Gastroesophageal sphincter (tissue), 4 donors: ENCODE measurements around the gene FBXO15. TPM values are rescaled to one million over a fixed set of nuclear protein-coding genes. Genes with fewer than 3 reads are reported as not detected.

ENCODE experiments used
- ATAC-seq: fragments of 150-250 bp; one replicate; pipeline ENCODE4 v1.9.1; 2016; ENCODE audit warnings: mild to moderate bottlenecking, moderate library complexity
- H3K27ac ChIP-seq, 4 donors: fragments of 200-600 bp; sonication (generic) in 3 of 4; 1 replicate in 3 of 4; 2 replicates in 1 of 4; pipeline ENCODE4 v1.5.1; 2016 to 2019
- H3K27me3 ChIP-seq: fragments of 200-600 bp; sonication (generic); one replicate; pipeline ENCODE4 v1.5.1; 2019
- H3K36me3 ChIP-seq, 2 donors: fragments of 200-600 bp; sonication (generic); one replicate each; pipeline ENCODE4 v1.5.1; 2019; ENCODE audit warnings: control low read depth in 1 of 2
- H3K4me1 ChIP-seq, 3 donors: fragments of 200-600 bp; sonication (generic); 1 replicate in 2 of 3; 2 replicates in 1 of 3; pipeline ENCODE4 v1.5.1; 2016 to 2019; ENCODE audit warnings: control low read depth in 2 of 3
- H3K4me3 ChIP-seq, 2 donors: fragments of 200-600 bp; sonication (generic); one replicate each; pipeline ENCODE4 v1.5.1; 2019; ENCODE audit warnings: mild to moderate bottlenecking in 1 of 2, moderate library complexity in 1 of 2
- H3K9me3 ChIP-seq, 3 donors: fragments of 200-600 bp; sonication (generic); one replicate each; pipeline ENCODE4 v1.5.1; 2017 to 2019; ENCODE audit warnings: control low read depth in 2 of 3
- CTCF ChIP-seq, 4 experiments: fragments of 200-600 bp in 2 of 4; fragments of 450-650 bp in 2 of 4; sonication (generic) in 1 of 4; IDR thresholded peaks; one replicate each; pipeline ENCODE4 v1.5.1; 2017 to 2019; ENCODE audit warnings: antibody characterized with exemption in 4 of 4, mild to moderate bottlenecking in 2 of 4, moderate library complexity in 2 of 4
- EP300 ChIP-seq: sonication (generic); formaldehyde crosslinking; IDR thresholded peaks from one replicate; pipeline ENCODE4 v1.6.1; 2017; ENCODE audit warnings: antibody characterized with exemption, mild to moderate bottlenecking
- POLR2A ChIP-seq, 2 donors: fragments of 450-650 bp; IDR thresholded peaks; one replicate each; pipeline ENCODE4 v1.6.1; 2017; ENCODE audit warnings: antibody characterized with exemption in 2 of 2, mild to moderate bottlenecking in 2 of 2, moderate library complexity in 1 of 2
- POLR2AphosphoS5 ChIP-seq: sonication (generic); formaldehyde crosslinking; IDR thresholded peaks from one replicate; pipeline ENCODE4 v1.6.1; 2017; ENCODE audit warnings: antibody characterized with exemption
- WGBS, 2 donors: methylation state at CpG; one replicate each; pipeline ENCODE4 v1.1.5; 2018; ENCODE audit warnings: low coverage in 1 of 2; 5-methylcytosine and 5-hydroxymethylcytosine counted together
- total RNA-seq, 4 donors: library from RNA; depleted of rRNA; stranded (reverse); fragments of >200 nt; gene quantifications; one replicate each; pipeline ENCODE4 v1.1.0, GENCODE V29; 2016

The FBXO15 gene
- total RNA-seq, 4 donors from 2014 or later = 0.27 TPM; not detected in 3

GRCh38 chr18:74060579-74060978 lies 87.1 kb downstream of the FBXO15 start:
- no peaks in the 10 kb centered on the region for H3K36me3 ChIP-seq
- TF ChIP-seq EP300 (no peak), CTCF (IDR thresholded peaks at IDR 0.05) (no peak), POLR2A (IDR thresholded peaks at IDR 0.05) (no peak), POLR2AphosphoS5 (no peak)
- no peak for ATAC-seq
- peaks cover 9% of the 10 kb centered on the region for H3K27me3 ChIP-seq
- WGBS, 2 donors = 49 to 80% methylated on average over 3 of the region's 3 CpGs
- no peak overlapping the region for H3K27ac ChIP-seq
- no peak overlapping the region for H3K4me3 ChIP-seq
- no peaks in the 10 kb centered on the region for H3K4me1 ChIP-seq
- H3K9me3 ChIP-seq = peaks cover 0 to 11% (median 0%) of the 10 kb centered on the region in 3 donors

GRCh38 chr18:74050807-74051206 lies 96.8 kb downstream of the FBXO15 start:
- Histone ChIP-seq H3K36me3 (no peaks in the 10 kb centered on the region), H3K9me3 (peaks cover 0 to 23% (median 0%) of the 10 kb centered on the region in 3 donors), H3K27ac (no peak overlapping the region), H3K4me1 (no peaks in the 10 kb centered on the region), H3K4me3 (no peak overlapping the region), H3K27me3 (peaks cover 8% of the 10 kb centered on the region)
- WGBS, 2 donors = 37 to 75% methylated on average over 3 to 4 of the region's 4 CpGs
- no peak for ATAC-seq
- TF ChIP-seq POLR2A (IDR thresholded peaks at IDR 0.05) = no peak
- no peak for TF ChIP-seq POLR2AphosphoS5
- TF ChIP-seq EP300 = no peak
- TF ChIP-seq CTCF (IDR thresholded peaks at IDR 0.05) = no peak

- Histone ChIP-seq H3K4me1 (no peaks in the 10 kb centered on the region), H3K36me3 (no peaks in the 10 kb centered on the region), H3K4me3 (no peak overlapping the region), H3K27me3 (peaks cover 5% of the 10 kb centered on the region), H3K9me3 (peaks cover 0 to 9% (median 0%) of the 10 kb centered on the region in 3 donors), H3K27ac (no peak overlapping the region)
- 75 to 82% methylated on average over 10 to 13 of the region's 20 CpGs for WGBS, 2 donors
- ATAC-seq = peak; percentile 31
- TF ChIP-seq CTCF (IDR thresholded peaks at IDR 0.05) (peak in 1 of 4 experiments; percentile 50), POLR2A (IDR thresholded peaks at IDR 0.05) (no peak)
Measured at GRCh38 chr18:74040459-74041332, 106.9 kb downstream of the FBXO15 start.

- Histone ChIP-seq H3K27me3 (peaks cover 5% of the 10 kb centered on the region), H3K9me3 (peaks cover 0 to 9% (median 0%) of the 10 kb centered on the region in 3 donors), H3K27ac (no peak overlapping the region), H3K36me3 (no peaks in the 10 kb centered on the region), H3K4me1 (no peaks in the 10 kb centered on the region), H3K4me3 (no peak overlapping the region)
- no peak for ATAC-seq
- TF ChIP-seq POLR2AphosphoS5 = no peak
- no peak for TF ChIP-seq EP300
- TF ChIP-seq CTCF (IDR thresholded peaks at IDR 0.05) = no peak
- no peak for TF ChIP-seq POLR2A (IDR thresholded peaks at IDR 0.05)
- 87 to 89% methylated on average over 3 to 4 of the region's 4 CpGs for WGBS, 2 donors
Measured at GRCh38 chr18:74040008-74040407, 107.6 kb downstream of the FBXO15 start.

- H3K4me1 ChIP-seq = no peaks in the 10 kb centered on the region
- H3K9me3 ChIP-seq = no peaks in the 10 kb centered on the region
- H3K36me3 ChIP-seq = no peaks in the 10 kb centered on the region
- TF ChIP-seq EP300 (no peak), CTCF (IDR thresholded peaks at IDR 0.05) (no peak), POLR2A (IDR thresholded peaks at IDR 0.05) (no peak), POLR2AphosphoS5 (no peak)
- H3K27me3 ChIP-seq = no peaks in the 10 kb centered on the region
- no peak overlapping the region for H3K27ac ChIP-seq
- no peak overlapping the region for H3K4me3 ChIP-seq
- ATAC-seq = no peak
Measured at GRCh38 chr18:74029161-74029560, 118.5 kb downstream of the FBXO15 start.
